ENCODE results near the gene TRIM8. TPM values are rescaled to one million over a fixed set of nuclear protein-coding genes. Genes with fewer than 3 reads are reported as not detected.
A peak's percentile ranks its signal among the peaks of the same experiment; 100 is the strongest.

Gene TRIM8
- total RNA-seq, 3 donors from 2014 or later, result 65.5 to 89.9 (median 71.3) TPM

- Histone ChIP-seq H3K9me3 (no peaks in the 10 kb centered on the region), H3K4me1 (ENCODE audit: low read depth) (peaks cover 15% of the 10 kb centered on the region), H3K4me3 (no peak overlapping the region), H3K36me3 (ENCODE audit: low read depth) (no peaks in the 10 kb centered on the region)
- ATAC-seq (peak; percentile 81), DNase-seq (peak in 1 of 3 donors; percentile 65)
- TF ChIP-seq CTCF (IDR thresholded peaks at IDR 0.05), result no peak
- intact Hi-C loops (cut with DNase I, micrococcal nuclease), result no loop called here
Measured at GRCh38 chr10:102669206-102670064, 25.2 kb downstream of the TRIM8 start.

DNA sequence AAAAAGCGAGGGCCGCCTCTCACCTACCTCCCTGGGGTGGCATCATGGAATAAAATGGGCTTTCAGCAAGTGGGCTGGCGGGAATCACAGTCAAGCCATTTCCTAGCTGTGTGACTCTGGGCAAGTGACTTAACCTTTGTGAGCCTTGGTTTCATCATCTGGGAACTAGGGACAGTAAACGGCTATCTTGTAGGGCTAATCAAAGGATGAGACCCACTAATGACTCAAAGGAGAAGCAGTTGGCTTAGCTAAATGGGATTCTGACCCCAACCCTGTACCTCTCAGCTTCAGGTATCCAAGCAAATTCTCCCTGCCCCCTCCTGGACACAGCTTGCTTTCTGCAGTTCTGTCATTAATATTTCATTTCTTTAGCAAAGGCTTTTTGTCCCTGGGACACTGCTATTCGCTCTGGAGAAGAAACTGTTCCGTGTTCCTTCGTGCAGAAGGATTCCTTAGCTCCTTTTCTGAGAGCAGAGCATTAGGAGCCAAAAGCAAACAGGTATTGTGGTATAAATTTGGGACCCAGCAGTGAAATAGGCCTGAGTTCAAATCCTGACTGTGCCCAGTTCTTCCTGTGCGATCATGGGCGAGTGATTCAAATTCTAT is 25.9 kb downstream of the TRIM8 start:
- no peaks in the 10 kb centered on the region for H3K36me3 ChIP-seq (ENCODE audit: low read depth)
- DNase-seq, result no peak
- no peaks in the 10 kb centered on the region for H3K9me3 ChIP-seq
- TF ChIP-seq CTCF (IDR thresholded peaks at IDR 0.05), result no peak
- ATAC-seq, result no peak
- no peak overlapping the region for H3K4me3 ChIP-seq
- intact Hi-C loops (cut with DNase I, micrococcal nuclease), result no loop called here
- H3K4me1 ChIP-seq (ENCODE audit: low read depth), result peaks cover 18% of the 10 kb centered on the region

DNA sequence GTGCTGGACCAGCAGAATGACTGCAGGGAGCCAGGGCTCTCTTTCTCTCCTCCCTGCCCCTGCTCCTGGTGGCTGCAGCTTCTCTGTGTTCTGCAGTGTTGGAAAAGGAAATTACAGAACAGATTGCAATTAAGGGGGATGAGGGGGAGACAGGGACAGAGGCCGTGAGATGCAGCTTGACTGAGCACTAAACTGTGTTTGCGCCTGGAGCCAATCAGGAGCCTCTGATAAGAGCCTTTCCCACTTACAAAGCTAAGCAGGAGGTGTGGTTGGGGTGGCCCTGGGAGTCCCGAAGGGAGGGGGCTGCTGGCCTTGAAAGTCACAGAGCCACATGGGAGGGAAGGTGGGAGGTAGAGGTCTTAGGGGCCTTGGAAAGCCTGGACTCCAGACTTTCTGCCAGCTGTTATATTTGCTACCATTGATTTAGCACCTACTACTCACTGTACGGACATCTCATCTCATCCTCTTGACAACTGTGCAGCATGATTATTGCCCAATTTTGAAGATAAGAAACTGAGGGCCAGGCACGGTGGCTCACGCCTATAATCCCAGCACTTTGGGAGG is 26.7 kb downstream of the TRIM8 start:
- DNase-seq (no peak), ATAC-seq (no peak)
- H3K4me3 ChIP-seq, result no peak overlapping the region
- H3K9me3 ChIP-seq, result no peaks in the 10 kb centered on the region
- intact Hi-C loops (cut with DNase I, micrococcal nuclease), result no loop called here
- no peak for TF ChIP-seq CTCF (IDR thresholded peaks at IDR 0.05)
- H3K36me3 ChIP-seq (ENCODE audit: low read depth), result no peaks in the 10 kb centered on the region
- peaks cover 18% of the 10 kb centered on the region for H3K4me1 ChIP-seq (ENCODE audit: low read depth)

- Histone ChIP-seq H3K4me3 (no peak overlapping the region), H3K9me3 (no peaks in the 10 kb centered on the region), H3K36me3 (ENCODE audit: low read depth) (no peaks in the 10 kb centered on the region), H3K4me1 (ENCODE audit: low read depth) (peaks cover 26% of the 10 kb centered on the region)
- no peak for ATAC-seq
- no peak for DNase-seq
- intact Hi-C loops (cut with DNase I, micrococcal nuclease), result no loop called here
- no peak for TF ChIP-seq CTCF (IDR thresholded peaks at IDR 0.05)
Measured at GRCh38 chr10:102673236-102673818, 29.0 kb downstream of the TRIM8 start.

- Histone ChIP-seq H3K9me3 (no peaks in the 10 kb centered on the region), H3K4me1 (ENCODE audit: low read depth) (peaks cover 32% of the 10 kb centered on the region), H3K4me3 (no peak overlapping the region), H3K36me3 (ENCODE audit: low read depth) (no peaks in the 10 kb centered on the region)
- intact Hi-C loops (cut with DNase I, micrococcal nuclease), result no loop called here
- DNase-seq, result peak in 1 of 3 donors; percentile 66
- peak; percentile 64 for ATAC-seq
- no peak for TF ChIP-seq CTCF (IDR thresholded peaks at IDR 0.05)
Measured at GRCh38 chr10:102673819-102674511, 29.7 kb downstream of the TRIM8 start.

Data from mucosa of descending colon (tissue), 3 donors.